T-helper 2 cell treated with Interferon-gamma antibody and Interleukin-4, amounts not matched to agents 5 μg/mL and 100 μg/mL, for 36 hours (primary cell): Measurements from ENCODE around the gene UBIAD1.

Source experiments
- DNase-seq: peaks from one replicate; pipeline ENCODE4 v3.0.0; 2021; ENCODE audit warnings: low spot score
- H3K27ac Mint-ChIP-seq: one replicate; pipeline ENCODE4 v1.8.0; 2021; ENCODE audit warnings: mild to moderate bottlenecking, mixed read lengths
- H3K27me3 Mint-ChIP-seq: one replicate; pipeline ENCODE4 v1.8.0; 2021; ENCODE audit warnings: low read depth, mixed read lengths
- H3K36me3 Mint-ChIP-seq: one replicate; pipeline ENCODE4 v1.8.0; 2021; ENCODE audit warnings: low read depth, mixed read lengths
- H3K4me1 Mint-ChIP-seq: one replicate; pipeline ENCODE4 v1.8.0; 2021; ENCODE audit warnings: low read depth, mixed read lengths
- H3K4me3 Mint-ChIP-seq: one replicate; pipeline ENCODE4 v1.8.0; 2022; ENCODE audit warnings: mild to moderate bottlenecking, moderate library complexity, mixed read lengths
- H3K9me3 Mint-ChIP-seq: one replicate; pipeline ENCODE4 v1.8.0; 2021; ENCODE audit warnings: mixed read lengths

Gene UBIAD1

DNA sequence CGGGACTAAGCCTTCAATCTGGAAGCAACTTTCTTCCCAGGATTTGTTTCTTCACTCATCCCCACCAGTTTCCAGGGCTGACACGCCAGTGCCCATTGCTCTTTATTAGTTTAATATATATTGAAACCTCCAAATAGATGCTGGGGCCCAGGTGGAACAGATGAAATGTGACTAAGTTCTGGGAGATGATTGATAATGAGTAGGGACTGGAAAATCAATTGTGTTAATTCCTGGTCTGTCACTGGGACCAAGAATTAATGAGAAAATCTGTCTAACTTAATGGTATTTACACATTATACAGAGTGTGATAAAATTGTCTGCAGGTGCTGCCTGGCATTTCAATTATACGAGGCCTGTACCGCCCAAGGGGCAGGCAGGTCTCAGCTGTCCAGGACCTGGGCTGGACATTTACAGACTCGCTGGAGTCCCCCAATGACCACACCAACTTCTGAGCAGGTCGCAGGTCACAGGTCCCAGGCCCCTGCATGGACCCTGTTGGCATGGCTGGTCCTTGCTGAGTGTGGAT, 35.8 kb downstream of the UBIAD1 start:
- Mint-ChIP-seq H3K27ac (no peak overlapping the region), H3K4me3 (no peak overlapping the region)

DNA sequence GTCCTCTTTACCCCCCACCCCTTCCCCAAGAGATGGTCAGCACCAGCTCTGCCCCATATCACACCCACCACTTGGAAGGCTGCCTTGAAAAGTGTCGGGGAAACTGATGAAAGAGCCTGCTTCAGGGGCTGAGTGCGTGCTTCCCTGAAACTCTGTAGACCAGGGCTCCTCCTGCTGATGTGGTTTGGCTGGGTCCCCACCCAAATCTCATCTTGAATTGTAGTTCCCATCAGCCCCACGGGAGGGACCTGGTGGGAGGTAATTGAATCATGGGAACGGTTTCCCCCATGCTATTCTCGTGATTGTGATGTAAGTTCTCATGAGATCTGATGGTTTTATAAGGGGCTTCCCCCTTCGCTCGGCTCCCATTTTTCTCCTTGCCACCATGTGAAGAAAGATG, 36.4 kb downstream of the UBIAD1 start:
- Mint-ChIP-seq H3K4me3 (no peak overlapping the region), H3K9me3 (no peaks in the 10 kb centered on the region), H3K36me3 (no peaks in the 10 kb centered on the region), H3K4me1 (peaks cover 3% of the 10 kb centered on the region), H3K27ac (no peak overlapping the region), H3K27me3 (peaks cover 2% of the 10 kb centered on the region)
- DNase-seq = no peak

More for the DNA sequence above, 35.8 kb downstream of the UBIAD1 start:
- H3K36me3 Mint-ChIP-seq = no peaks in the 10 kb centered on the region
- H3K9me3 Mint-ChIP-seq = no peaks in the 10 kb centered on the region
- H3K27me3 Mint-ChIP-seq = peaks cover 2% of the 10 kb centered on the region
- DNase-seq = no peak
- peaks cover 3% of the 10 kb centered on the region for H3K4me1 Mint-ChIP-seq

DNA sequence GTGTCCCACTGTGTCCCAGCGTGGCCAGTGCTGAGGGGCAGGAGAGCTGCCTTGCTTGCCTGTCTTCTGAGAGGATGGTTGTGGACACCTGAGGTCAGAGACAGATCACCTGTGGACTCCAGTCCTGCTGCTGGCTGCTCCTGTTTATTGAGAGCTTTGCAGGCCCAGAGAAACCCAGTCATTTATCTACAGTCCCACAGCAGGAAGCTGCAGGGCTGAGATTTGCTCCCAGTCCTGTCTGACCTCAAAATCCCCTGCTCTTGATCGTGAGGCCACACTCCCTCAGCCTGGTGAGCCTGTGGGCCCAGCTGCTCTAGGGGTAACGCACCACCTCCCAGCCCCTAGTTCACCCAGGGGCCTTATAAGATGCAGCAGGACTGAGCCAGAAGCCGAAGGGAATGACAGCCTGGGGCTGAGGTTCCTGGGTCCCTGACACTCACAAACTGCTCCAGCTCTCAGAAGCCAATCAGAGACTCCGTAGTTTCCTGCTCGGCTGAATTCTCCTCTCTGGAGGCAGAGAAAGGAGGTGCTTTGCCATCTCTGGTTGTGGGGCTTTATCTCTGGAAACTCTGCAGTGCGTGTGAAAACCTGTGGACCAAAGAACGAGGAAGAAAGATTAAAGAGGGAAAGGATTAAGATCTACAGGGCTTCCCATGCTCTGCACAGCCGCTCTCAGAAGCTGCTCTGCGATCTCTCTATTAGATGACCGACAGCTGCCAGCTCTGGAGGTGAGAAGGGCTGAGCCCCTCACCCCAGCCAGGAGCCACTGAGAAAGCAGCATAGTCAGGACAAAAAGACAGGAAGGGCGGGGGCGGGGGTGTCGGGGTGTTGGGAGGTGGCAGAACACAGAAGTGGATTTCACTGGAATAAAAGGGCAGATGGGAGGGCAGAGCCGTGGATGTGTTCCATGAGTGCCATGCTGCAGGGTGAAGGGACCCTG, 39.1 kb downstream of the UBIAD1 start:
- H3K4me3 Mint-ChIP-seq = no peak overlapping the region
- peaks cover 3% of the 10 kb centered on the region for H3K4me1 Mint-ChIP-seq
- H3K36me3 Mint-ChIP-seq = no peaks in the 10 kb centered on the region
- no peaks in the 10 kb centered on the region for H3K9me3 Mint-ChIP-seq
- H3K27ac Mint-ChIP-seq = no peak overlapping the region
- DNase-seq = no peak
- peaks cover 2% of the 10 kb centered on the region for H3K27me3 Mint-ChIP-seq

DNA sequence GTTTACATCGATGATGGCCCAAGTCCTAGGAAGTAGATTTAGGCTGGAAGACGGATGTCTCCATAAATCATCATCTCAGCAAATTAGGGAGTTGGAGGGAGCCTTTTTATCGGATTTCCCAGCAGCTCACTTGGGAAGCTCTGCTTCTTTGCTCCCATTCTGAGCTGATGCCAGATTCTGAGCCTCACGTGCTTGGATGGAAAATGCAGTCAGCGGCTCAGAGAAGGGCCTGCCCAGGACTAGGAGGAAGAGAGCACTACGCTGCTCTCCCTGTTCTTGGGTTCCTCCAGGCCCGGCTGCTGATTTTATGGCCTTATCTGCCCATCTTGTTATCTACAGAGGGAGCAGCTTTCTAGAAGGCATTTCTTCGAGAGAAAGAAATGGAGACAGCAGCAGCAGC, 42.0 kb downstream of the UBIAD1 start:
- H3K9me3 Mint-ChIP-seq = no peaks in the 10 kb centered on the region
- peaks cover 2% of the 10 kb centered on the region for H3K27me3 Mint-ChIP-seq
- no peak for DNase-seq
- H3K4me1 Mint-ChIP-seq = peaks cover 3% of the 10 kb centered on the region
- H3K27ac Mint-ChIP-seq = no peak overlapping the region
- no peaks in the 10 kb centered on the region for H3K36me3 Mint-ChIP-seq
- no peak overlapping the region for H3K4me3 Mint-ChIP-seq

DNA sequence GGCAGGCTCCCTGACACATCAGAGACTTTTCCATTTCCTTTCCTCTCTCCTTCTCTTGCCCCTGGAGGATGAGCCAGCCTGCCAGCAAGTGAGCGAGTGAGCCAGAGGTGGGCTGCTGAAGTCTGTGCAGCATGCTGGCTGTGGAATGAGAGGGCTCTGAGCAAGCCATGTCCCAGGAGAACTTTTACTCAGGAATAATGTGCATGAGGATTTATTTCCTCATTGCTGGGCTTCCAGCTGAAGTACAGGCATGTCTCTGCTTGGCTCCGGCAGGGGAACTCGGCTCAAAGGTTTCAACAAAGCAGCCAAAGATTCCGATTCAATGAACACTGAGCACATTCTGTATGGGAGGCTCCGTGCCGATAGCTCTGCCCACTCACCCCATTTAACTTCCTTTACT, 43.7 kb downstream of the UBIAD1 start:
- no peaks in the 10 kb centered on the region for H3K36me3 Mint-ChIP-seq
- peaks cover 3% of the 10 kb centered on the region for H3K4me1 Mint-ChIP-seq
- H3K4me3 Mint-ChIP-seq = no peak overlapping the region
- DNase-seq = no peak
- no peaks in the 10 kb centered on the region for H3K9me3 Mint-ChIP-seq
- H3K27me3 Mint-ChIP-seq = no peaks in the 10 kb centered on the region
- H3K27ac Mint-ChIP-seq = no peak overlapping the region

DNA sequence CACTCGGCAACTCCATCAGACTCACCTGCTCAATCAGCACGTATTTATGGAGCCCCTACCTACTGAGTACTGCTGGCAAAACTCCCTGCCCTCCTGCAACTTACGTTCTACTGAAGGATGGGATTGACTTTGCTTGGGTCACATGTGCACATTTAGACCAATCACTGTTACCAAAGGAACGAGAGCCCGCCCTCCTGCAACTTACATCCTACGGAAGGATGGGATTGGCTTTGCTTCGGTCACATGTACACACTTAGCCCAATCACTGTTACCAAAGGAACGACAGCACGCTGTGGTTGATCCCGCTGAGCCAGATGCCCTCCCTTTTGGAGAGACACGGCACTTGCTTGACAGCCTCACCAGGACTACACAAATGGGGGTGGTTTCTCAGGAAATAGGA, 46.0 kb downstream of the UBIAD1 start:
- no peaks in the 10 kb centered on the region for H3K9me3 Mint-ChIP-seq
- H3K4me1 Mint-ChIP-seq = no peaks in the 10 kb centered on the region
- H3K27me3 Mint-ChIP-seq = no peaks in the 10 kb centered on the region
- H3K36me3 Mint-ChIP-seq = no peaks in the 10 kb centered on the region
- H3K27ac Mint-ChIP-seq = no peak overlapping the region
- no peak overlapping the region for H3K4me3 Mint-ChIP-seq
- no peak for DNase-seq

DNA sequence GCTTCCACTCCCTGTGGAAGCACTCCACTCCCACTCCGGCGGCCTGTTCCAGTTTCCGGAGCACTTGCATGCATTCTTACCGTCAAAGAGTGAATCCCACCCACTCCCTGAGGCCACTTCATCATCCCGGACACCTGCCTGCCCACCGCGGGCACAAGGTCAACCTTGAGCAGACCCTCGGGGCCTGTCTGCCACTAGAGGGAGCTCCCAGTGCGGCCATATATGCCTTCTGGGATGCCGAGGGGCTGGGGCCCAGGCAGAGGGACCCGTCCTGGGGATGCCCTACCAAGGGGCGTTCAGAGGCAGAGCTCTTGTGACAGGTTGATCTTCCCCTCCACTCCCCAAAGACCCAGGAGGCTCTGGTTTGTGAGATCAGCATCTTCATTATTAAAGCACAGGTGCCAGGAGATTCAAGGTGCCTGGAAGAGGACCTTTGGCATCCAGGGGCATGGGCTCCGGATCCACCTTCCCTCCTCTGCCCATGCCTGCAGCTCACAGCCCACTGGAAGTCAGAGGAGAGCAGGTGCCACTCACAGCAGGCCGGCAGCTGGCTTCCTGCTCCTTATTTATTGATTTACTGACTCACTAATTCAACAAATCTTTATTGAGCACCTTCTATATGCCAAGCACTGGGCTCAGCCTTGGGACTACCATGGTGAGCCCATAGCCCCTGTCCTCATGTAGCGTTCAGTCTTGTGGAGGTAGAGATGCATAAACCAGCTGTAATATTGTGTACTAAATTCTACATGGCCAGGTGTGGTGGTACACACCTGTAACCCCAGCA, 47.3 kb downstream of the UBIAD1 start:
- H3K27me3 Mint-ChIP-seq = no peaks in the 10 kb centered on the region
- peak; percentile 8 for DNase-seq
- H3K4me3 Mint-ChIP-seq = no peak overlapping the region
- no peak overlapping the region for H3K27ac Mint-ChIP-seq
- no peaks in the 10 kb centered on the region for H3K9me3 Mint-ChIP-seq
- H3K36me3 Mint-ChIP-seq = no peaks in the 10 kb centered on the region
- no peaks in the 10 kb centered on the region for H3K4me1 Mint-ChIP-seq

DNA sequence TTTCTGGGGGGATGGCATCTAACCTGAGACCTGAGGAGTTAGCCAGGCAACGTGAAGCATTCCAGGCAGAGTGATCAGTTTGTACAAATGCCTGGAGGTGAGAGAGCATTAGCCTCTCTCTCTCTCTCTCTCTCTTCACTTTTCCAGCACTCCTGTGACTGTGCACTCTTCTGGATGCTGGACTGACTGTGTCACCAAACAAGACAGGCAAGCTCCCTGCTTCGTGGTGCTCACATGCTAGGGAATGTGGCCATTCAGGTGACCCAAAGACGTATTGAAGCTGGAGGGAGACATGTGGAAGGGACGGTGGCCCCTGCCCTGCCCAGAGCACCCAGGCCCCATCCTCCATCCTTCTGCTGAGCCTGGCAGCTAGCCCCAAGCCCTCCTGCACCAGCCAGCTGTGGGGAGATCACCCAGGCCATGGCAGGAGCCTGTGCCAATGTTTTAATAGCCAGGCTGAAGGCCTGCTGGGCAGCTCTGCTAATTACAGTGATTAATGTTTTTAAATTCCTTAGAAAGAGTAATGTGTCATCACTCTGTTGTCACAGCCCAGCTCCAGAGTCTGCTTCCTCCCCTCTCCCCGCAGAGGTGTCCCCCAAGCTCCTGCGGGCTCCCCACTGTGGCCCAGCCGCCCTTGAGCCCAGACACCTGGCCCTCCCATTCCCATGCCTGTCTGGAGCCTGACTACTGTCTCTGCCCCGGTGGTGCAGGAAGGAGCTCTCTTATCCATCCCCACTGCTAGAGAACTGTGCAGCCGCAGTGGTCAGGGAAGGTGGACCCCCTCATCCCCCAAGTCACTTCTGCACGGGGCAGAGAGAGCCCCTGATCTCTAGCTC, 48.9 kb downstream of the UBIAD1 start:
- no peak for DNase-seq
- no peaks in the 10 kb centered on the region for H3K27me3 Mint-ChIP-seq
- no peaks in the 10 kb centered on the region for H3K9me3 Mint-ChIP-seq
- no peak overlapping the region for H3K4me3 Mint-ChIP-seq
- H3K27ac Mint-ChIP-seq = no peak overlapping the region
- H3K36me3 Mint-ChIP-seq = no peaks in the 10 kb centered on the region
- H3K4me1 Mint-ChIP-seq = no peaks in the 10 kb centered on the region

DNA sequence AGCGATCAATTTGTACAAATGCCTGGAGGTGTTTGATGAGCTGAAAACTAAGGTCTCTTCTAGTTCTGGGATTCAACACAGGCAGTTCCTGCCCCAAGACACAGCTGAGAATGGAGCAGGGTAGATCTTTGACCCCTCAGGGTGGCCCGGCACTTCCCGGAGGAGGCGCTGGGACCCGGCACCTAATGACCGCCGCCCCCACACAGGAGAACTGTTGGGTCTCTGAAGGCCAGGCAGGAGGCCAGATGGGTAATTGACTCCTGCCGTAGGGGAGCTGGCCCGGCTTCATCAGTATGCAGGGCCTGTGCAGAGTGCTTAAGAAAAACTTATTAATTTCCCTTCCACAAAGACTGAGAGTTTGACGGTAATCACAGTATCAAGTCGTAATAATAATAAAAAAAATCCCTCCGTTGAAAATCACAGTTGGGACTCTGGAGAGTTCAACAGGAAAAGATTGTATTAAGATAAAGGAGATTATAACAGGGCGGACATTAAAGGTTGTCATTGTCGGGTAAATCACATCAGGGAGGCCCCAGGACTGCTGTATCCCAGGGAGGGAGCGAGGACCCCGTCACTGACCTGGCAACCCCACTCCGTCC, 51.7 kb downstream of the UBIAD1 start:
- DNase-seq = no peak
- no peaks in the 10 kb centered on the region for H3K9me3 Mint-ChIP-seq
- H3K27ac Mint-ChIP-seq = no peak overlapping the region
- no peaks in the 10 kb centered on the region for H3K36me3 Mint-ChIP-seq
- no peaks in the 10 kb centered on the region for H3K4me1 Mint-ChIP-seq
- no peaks in the 10 kb centered on the region for H3K27me3 Mint-ChIP-seq
- no peak overlapping the region for H3K4me3 Mint-ChIP-seq

DNA sequence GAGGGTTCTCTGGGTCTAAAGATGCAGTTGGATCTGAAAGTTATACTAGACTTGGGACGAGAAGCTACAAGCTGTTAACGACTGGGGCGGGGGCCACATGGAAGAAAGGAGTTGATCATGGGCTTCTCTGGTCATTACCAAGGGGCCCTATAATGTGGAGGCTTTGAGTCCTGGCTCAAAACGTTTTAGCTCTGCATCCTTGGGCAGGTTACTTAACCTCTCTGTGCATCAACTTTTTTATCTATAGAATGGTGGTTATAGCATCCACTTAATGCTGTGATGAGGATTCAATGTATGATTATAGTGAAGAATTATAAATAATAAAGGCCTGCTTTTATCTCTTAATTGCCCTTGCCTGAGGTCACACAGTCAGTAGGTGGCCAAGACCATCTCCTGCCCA, 53.1 kb downstream of the UBIAD1 start:
- H3K27ac Mint-ChIP-seq = no peak overlapping the region
- DNase-seq = no peak
- no peaks in the 10 kb centered on the region for H3K4me1 Mint-ChIP-seq
- H3K36me3 Mint-ChIP-seq = no peaks in the 10 kb centered on the region
- H3K4me3 Mint-ChIP-seq = no peak overlapping the region
- no peaks in the 10 kb centered on the region for H3K27me3 Mint-ChIP-seq
- H3K9me3 Mint-ChIP-seq = no peaks in the 10 kb centered on the region

DNA sequence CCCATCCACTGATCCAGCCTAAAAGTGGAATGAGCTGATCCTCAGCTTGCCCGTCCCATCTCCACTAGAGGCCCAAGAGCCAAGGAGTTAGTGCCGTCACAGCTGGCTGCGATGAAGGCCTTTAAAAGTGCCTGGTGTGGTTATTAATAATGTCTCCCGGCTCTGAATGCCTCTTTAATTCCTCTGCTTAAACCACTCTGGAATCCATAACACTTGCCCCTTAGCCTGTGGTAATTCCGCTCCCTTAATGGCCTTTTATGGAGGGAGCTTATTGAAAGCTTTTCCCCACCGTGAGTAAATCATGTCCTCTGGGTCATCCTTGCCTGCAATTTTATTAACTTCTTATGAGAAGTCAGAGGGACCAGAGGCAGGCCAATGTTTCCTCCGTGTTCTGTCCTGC, 55.4 kb downstream of the UBIAD1 start:
- no peak for DNase-seq
- no peaks in the 10 kb centered on the region for H3K36me3 Mint-ChIP-seq
- no peaks in the 10 kb centered on the region for H3K9me3 Mint-ChIP-seq

DNA sequence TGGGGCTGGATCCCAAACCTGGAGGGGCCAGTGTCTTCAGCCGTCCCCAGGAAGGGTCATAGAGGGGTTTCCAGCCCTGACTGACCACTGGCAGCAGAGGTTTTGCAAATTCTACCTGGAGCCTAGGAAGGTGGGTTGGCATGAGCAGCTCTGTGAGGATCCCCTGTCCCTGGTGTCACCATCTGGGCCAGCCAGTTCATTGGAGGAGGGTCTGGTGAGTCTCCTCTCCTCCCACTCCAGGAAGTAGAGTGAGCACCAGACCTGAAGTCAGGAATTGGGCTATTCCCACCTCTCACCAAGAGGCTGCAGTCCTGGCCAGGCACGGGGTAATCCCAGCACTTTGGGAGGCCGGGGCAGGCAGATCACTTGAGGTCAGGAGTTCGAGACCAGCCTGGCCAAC, 57.4 kb downstream of the UBIAD1 start:
- H3K4me1 Mint-ChIP-seq = no peaks in the 10 kb centered on the region
- DNase-seq = no peak
- H3K27ac Mint-ChIP-seq = no peak overlapping the region
- no peaks in the 10 kb centered on the region for H3K36me3 Mint-ChIP-seq
- H3K4me3 Mint-ChIP-seq = no peak overlapping the region
- no peaks in the 10 kb centered on the region for H3K27me3 Mint-ChIP-seq
- no peaks in the 10 kb centered on the region for H3K9me3 Mint-ChIP-seq

More for the DNA sequence above, 55.4 kb downstream of the UBIAD1 start:
- Mint-ChIP-seq H3K27me3 (no peaks in the 10 kb centered on the region), H3K27ac (no peak overlapping the region), H3K4me3 (no peak overlapping the region), H3K4me1 (no peaks in the 10 kb centered on the region)
